GM18873 (cell line): ENCODE data around the gene DNAJA2.
"Not testable (repeated sequence)": the region's sequence is repeated elsewhere in the genome, so short reads cannot be mapped to it uniquely, and the experiment has no call there.

Experiments
- ATAC-seq: cut with Tn5 transposase; IDR thresholded peaks from one replicate; pipeline ENCODE4 v1.9.1; 2021; ENCODE audit warnings: mild to moderate bottlenecking, moderate library complexity, moderate number of reproducible peaks; ENCODE audit not compliant: unreplicated experiment, low FRiP score

The DNAJA2 gene

GRCh38 chr16:46976550-46976949 lies 3.1 kb upstream of the DNAJA2 start:
- ATAC-seq, result no peak

GRCh38 chr16:46975908-46976470 lies 2.5 kb upstream of the DNAJA2 start:
- no peak for ATAC-seq

DNA sequence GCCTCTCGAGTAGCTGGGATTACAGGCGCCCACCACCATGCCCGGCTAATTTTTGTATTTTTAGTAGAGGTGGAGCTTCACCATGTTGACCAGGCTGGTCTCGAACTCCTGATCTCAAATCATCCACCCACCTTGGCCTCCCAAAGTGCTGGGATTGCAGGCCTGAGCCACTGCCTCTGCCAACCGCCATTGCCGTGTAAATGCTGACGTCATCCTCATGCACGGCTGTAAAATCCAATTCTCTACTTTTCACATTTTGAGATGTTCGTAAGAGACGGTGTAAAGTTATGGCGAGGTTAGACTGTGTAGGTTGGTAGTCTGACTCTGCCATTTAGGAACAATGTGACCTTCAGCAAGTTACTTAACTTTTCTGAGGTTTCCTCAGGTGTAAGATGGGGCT lies 1.7 kb upstream of the DNAJA2 start:
- ATAC-seq, result no peak

- ATAC-seq, result no peak
Measured at GRCh38 chr16:46974352-46974751, 878 bp upstream of the DNAJA2 start.

GRCh38 chr16:46973996-46974324 lies 486 bp upstream of the DNAJA2 start:
- no peak for ATAC-seq

- ATAC-seq, result peak; percentile 39
Measured at GRCh38 chr16:46972429-46973206, 856 bp downstream of the DNAJA2 start.

DNA sequence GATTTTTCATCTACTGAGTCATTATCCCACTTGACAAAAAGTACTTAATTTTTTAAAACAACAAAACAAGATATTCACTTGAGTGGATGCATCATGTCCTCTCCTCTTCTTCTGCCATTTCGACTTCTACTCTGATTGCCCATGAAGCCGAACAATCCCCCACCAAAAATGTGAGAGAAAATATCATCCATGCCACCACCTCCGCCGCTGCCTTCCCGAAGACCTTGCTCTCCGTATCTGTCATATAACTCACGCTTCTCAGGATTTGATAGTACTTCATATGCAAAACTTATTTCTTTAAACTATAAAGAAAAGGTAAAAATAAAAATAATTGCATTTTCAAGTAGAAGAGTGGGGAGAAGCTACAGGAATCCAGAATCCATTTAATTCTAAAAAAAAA lies 2.2 kb downstream of the DNAJA2 start:
- ATAC-seq, result no peak

DNA sequence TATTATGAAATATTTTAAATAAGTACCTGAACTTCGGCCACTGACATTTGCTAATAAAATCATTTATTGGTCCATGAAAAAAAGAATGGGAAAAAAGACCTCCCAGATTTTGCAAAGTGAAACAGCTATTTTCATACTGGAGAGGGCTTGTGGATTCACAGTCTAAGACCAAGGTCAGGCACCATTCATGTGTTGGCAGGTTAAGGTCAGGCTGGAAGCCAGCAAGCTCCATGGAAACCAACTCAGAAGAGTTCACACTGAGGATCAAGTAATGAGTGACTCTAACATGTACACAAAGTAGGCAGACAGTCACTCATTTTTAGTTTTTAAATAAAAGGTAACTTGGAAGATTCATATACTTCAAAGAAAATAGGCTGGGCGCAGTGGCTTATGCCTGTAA lies 3.4 kb downstream of the DNAJA2 start:
- no peak for ATAC-seq

- ATAC-seq, result no peak
Measured at GRCh38 chr16:46968063-46968435, 5.4 kb downstream of the DNAJA2 start.

DNA sequence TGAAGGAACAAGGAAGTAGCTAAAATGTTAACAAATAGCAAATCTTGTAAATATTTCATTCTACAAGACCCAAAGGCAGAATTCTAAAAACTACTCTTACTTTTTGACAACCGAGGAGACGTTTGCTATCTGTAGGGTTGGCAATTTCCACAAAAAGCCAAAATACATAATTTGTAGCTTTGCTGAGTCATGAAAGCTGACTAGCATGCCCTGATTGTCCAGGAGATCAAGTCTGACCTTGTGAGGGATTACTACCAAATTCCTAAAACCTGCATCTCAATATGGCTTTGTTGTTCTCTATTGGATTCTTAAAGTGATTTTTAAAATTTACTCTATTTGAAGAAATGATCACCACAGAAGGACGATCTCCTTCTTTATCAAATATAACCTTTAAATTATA lies 10.8 kb downstream of the DNAJA2 start:
- ATAC-seq, result no peak

DNA sequence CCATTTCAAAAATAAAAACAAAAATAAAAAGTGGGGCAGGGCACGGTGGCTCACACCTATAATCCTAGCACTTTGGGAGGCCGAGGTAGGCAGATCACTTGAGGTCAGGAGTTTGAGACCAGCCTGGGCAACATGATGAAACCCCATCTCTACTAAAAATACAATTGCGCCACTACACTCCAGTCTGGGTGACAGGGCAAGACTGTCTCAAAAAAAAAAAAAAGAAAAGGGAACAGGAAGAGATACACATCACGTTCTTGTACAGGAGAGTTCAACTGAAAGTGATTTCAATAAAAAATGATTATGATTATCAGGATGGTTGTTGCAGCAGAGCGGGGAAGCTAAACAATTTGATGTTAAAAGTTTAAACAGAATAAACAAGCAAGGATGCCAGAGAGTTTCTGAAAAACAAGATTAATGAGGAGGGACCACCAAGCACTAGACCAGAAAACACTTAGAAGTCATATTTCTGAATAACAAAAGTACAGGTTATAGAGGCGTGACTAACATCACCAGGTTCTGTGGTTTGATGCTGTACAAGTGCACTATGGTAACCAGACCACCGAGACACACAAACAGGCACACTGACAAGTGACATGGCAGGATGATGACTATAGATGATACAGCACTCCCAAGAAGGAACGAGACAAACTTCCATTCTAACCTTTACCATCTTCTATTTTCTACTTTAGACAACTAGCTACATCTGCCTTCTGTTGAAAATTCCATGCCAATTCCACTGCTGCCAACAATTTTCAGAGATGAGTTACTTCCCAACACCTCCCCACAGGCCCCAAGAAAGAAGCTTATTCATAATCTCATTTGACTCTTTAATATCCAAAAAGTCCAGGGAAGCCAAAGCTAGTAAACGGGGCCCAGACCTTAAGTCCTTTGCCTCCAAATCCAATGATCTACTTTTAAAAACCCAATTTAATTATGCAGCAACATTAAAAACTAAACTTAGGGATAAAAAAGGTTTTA lies 11.8 kb downstream of the DNAJA2 start:
- ATAC-seq, result no peak

GRCh38 chr16:46954562-46954961 lies 18.9 kb downstream of the DNAJA2 start:
- ATAC-seq, result no peak

DNA sequence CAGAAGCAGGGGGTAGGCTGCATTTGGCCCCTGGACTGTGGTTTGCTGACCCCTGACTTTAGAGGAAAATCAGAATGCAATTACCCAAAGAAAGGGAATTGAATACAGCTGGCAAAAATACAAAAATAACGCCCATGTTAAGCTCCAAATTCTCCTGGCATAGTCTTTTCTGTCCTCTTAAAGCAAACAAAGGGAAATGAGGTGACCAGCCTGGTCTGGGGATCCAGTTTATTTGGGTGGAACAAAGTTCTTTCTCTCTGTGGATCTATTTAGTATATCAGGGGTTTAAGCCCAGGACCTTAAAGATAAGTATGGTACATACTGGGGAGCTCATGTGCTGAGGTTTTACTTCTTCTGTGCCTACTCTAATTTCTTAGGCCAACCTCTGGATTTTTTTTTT lies 23.5 kb downstream of the DNAJA2 start:
- no peak for ATAC-seq

- ATAC-seq, result peak; percentile 49
Measured at GRCh38 chr16:46949241-46949892, 24.1 kb downstream of the DNAJA2 start.

GRCh38 chr16:46948548-46949166 lies 24.8 kb downstream of the DNAJA2 start:
- no peak for ATAC-seq

- ATAC-seq, result peak; percentile 55
Measured at GRCh38 chr16:46947900-46948547, 25.4 kb downstream of the DNAJA2 start.

DNA sequence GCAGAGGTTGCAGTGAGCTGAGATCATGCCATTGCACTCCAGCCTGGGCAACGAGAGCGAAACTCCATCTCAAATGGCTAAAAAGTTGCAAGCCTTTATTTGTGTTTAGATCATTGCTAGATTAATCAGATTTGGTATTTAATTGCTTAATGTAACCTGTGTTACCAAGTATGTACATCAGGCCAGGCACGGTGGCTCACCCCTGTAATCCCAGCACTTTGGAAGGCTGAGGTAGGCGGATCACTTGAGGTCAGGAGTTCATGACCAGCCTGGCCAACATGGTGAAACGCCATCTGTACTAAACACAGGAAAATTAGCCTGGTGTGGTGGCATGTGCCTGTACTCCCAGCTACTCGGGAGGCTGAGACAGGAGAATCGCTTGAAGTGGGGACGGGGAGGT lies 28.8 kb downstream of the DNAJA2 start:
- not testable (repeated sequence) for ATAC-seq

DNA sequence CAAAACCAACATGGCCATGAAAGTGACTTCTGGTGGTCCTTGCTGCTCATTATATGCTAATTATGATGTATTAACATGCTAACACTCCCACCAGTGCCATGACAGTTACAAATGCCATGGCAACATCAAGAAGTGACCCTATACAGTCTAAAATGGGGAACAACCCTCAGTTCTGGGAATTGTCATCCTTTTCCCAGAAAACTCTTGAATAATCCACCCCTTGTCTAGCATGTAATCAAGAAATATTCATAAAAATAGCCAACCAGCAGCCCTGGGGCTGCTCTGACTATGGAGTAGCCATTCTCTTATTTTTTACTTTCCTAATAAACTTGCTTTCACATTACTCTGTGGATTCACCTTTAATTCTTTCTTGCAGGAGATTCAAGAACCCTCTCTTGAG lies 35.9 kb downstream of the DNAJA2 start:
- ATAC-seq, result no peak

DNA sequence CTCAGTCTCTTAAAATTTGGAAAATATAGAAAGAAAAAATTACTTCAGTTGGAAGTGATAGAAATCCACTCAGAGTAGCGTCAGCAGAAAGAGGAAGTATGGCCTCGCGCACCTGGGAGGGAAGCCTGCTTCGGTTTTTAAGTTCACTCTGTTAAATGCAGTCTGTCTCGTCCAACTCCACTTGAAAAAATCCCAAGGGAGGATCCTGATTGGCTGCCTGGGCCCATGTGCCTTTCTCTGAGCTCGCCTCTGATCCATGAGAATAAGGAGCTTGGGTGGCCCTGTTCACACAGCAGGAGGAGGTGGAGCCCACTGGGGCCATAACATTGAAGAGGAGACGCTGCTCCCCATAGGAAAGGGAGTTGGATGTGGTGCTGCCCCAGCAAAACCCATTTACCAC lies 40.7 kb downstream of the DNAJA2 start:
- ATAC-seq, result no peak

DNA sequence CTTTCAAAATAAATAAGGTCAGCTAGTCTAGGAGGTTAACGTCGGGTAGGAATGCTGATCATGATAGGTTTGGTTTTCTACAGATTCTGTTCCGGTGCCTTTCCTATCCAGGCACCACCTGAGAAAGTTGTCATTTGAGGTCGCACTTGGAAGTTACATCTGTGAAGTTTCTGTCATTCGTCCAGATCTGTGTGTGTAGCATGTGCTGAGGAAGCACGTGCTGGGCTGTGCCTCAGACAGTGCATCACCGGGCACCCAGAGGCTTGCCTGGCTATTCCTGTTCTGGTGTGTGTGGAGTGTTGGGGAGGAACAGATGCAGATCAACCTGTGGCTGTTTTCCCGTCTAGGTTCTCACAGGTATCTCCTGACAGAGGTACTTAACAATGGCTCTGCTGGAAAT lies 42.6 kb downstream of the DNAJA2 start:
- no peak for ATAC-seq
